Epidermal melanocyte (primary cell): ENCODE data around the gene OTUD5.

Experiments used
- DNase-seq: peaks from one replicate; pipeline ENCODE4 v3.0.0; 2011; ENCODE audit warnings: low spot score; ENCODE audit not compliant: insufficient read length

Gene OTUD5

DNA sequence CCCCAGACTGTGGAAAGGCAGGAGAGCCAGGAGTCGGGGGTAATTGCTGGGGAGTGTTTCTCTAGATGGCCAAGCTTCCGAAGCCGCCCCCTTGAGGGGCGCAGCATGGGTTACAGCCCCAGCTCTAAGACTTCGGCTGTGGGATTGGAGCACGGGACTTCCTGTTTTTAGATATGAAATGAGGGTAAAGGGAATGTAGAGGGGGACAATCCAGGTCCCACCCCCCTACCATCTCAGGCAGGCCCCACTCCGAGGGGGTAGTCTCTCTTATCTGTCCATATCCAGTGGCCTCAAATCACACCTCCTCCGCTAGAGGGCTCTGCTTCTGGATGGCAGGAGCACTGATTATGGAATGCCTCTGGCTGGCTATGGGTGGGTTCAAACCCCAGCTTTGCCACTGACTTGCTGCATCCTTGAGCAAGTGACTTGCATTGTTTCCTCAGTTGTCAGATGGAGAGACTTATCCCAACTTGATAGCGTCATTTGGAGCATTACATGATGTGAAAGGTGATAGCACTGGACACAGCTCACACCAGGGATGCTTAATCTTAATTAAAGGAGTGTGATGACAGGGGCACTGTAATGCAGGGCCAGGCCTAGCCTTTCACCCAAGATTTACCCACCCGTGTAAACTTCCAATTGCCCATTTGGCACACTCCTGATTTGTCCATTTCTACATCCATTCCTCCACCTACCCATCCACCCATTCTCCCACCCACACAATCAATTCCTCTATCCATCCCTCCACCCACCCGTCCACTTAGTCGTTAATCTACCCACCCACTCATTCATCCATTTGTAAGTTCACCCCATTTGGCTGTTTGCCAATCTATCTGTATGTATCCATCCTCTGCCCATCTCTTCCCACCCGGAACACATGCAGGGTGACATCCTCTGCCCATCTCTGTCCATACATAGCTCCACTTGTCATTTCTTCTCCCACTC, 15.1 kb upstream of the OTUD5 start:
- peak; percentile 31 for DNase-seq

DNA sequence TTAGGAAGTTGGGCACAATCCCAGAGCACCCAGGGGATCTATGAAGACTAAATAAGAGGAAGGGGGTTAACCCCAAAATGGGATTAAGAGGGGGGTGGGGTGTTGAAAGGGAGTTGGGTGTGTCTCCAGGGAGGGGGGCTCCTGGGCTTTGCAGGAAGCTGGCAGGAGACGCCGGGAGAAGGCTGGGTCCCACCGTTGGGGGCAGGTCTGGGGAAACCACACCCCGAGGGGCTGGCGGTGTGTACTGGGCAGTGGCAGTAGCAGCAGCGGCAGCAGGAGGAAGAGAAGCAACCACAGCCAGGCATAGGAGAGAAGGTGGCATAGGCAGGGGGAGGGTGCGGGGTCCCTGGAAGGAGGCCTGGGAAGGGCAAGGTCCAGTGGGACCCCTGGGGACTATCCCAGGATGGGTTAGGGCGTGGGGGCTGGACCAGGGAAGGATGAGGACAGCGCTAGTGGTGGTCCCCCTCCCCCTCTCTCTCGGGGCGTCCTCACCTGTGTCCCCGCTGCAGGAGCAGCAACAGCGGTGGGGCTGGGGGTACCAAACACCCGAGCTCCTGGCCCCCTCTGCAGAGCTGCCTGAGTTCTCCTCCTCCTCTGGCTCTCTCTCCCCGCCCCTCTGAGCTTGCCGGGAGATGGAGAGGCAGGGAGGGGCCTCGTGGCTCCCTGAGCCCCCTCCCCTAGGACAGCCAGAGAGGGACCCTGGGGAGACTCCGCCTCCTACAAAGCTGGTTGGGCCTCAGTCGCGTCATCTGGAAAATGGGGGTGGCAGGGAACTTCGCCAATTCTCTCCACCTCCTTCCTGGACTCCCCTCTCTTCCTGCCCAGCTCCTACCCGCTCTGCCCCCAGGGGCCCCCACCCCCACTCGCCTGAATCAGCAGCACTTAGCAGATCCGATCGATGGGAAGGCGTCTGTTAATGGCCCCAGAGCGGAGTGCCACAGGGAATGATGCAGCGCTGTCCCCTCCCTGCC, 14.1 kb upstream of the OTUD5 start, which contains the start of gene KCND1:
Gene KCND1 (minus strand): TSS at position 596 of the 971 bp plus-strand sequence. CDS start 1,573 bp downstream, outside the sequence.
- DNase-seq = peak; percentile 19

DNA sequence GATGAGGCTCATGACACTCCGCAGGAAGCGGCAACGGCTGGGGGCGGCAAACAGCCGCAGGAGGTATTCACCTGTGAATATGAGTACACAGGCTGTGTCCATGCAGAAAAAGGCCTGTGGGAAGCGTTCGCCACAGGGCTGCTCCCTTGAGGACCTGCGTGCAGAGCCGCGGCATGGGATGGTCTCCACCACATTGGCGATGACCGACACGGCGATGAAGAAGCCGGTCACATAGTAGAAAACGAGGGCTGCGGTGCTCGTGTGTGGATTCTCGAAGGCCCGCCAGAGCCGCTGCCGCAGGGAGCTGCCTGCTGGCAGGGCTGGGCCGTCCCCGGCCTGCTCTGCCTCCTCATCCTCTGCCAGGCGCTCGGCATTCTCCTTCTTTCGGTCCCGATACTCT, 12.1 kb upstream of the OTUD5 start:
- DNase-seq = no peak

DNA sequence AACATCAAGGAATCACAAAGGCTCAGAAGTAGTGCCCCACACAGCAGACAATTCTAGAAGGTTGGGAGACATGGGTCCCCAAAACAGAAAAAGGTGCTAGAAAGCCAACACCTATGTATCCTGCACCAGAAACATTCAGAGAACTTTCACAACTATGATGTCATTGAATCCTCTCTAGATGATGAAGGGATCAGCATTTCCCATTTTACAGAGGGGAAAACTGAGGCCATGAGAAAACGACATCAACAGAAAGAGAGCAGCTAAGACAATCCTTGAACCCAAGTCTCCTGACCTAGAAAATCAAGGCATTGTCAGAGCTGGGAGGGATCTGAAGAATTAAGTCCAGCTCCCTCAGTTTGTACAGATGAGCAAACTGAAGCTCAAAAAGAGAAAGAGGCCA, 11.0 kb upstream of the OTUD5 start:
- no peak for DNase-seq

DNA sequence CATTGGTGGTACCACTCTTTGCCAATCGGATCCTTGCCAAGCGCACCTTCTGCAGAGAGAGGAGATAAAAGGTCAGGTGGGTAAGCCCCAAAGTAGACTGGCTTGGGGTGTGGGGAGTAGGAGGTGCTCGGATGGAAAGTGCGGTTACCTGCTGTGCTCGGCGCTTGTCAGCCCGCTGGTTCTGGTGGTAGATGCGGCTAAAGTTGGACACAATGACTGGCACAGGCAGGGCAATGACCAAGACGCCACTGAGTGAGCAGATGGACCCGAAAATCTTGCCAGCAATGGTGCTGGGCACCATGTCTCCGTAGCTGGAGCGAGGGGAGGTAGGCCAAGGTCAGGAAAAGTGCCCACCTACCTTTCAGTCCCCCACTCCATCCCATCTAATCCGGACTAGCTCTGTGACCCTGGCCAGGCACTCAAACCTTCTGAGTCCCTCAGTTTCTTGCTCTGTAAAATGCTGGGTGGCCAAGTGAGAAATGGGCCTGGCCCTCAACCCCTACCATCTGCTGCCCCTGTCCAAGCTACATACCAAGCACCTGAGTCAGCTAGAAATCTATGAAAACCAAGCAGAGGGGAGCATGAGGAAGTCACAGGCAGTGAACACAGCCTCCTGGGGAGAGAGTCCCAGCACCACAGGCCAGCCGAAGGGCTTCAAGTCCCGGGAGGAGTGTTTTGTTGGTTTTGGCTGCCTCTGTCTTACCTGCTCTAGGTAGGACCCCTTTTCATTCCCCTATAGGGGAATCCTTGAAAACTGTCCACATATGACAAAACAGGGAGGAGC, 9.6 kb upstream of the OTUD5 start:
- no peak for DNase-seq

DNA sequence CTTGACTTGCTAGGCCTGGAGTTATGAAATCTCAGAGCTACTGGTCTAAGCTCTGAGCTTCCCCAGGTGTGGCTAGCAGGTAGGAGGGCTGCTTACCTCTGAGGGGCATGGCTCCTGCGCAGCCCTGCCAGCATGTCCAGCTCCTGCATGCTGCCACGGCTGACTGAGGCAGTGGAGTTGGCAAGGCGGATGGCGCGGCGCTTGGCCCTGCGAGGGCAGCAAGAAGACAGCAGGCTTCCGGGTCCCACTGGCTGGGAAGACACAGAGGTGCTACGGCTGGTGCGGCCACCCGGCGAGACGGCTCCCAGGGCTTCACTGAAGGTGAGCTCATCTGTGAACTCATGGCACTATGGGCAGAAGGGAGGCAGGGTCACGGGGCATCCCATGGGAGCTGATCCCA, 8.6 kb upstream of the OTUD5 start:
- DNase-seq = no peak

DNA sequence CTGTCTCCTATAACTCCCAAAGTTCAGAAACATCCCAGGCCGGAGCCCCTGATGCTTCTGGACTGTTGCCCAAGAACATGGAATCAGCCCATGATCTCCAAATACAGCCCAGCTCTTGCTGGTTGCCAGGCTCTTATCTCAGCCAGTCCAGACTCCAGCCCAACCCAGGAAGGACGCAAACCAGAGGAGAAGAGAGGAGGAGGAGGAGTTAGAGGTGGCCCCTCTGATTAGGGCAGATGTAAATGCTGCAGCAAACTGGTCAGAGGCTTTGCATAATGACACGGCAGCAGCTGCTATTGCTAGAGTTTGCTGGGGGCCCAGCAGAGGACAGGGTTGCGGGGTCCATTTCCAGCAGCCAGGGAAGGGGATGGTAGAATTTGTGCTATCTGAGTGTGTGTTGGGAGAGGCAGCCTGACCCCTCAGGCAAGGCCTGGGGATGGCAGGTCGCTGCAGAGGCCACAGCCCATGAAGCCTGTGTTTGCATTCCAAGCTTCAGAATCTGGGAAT, 4.2 kb upstream of the OTUD5 start:
- DNase-seq = no peak

DNA sequence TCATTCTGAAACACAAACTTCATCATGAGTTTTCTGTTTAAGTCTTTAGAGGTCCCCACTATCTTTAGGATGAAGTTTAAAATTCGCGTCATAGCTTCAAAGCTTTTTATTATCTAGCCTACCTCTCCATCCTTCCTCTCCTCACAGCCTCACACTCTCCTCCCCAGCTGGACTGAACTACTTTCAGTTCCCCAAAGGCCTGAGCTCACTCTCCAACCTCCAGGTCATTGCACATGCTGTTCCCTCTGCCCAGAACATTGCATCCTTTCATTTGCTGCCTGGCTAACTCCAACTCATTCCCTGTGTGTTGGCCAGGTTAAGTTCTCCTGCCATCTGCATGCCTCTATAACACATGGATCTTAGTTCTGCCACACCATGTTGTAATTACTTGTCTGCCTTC, 2.9 kb upstream of the OTUD5 start:
- DNase-seq = no peak

DNA sequence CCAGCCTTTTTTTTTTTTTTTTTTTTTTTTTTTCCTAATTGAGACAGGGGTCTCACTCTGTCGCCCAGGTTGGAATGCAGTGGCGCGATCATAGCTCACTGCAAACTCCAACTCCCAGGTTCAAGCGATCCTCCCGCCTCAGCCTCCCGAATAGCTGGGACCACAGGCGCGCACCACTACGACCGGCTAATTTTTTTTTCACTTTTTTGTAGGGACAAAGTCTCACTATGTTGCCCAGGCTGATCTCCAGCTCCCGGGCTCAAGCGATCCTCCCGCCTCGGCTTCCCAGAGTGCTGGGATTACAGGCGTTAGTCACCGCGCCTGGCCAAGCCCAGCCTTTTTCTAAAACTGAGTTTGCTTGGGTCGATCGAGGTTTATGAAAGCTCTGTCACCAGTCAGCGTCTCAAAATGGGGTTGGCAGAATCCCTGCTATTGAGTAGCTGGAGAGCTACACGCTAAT, 1.3 kb upstream of the OTUD5 start:
- no peak for DNase-seq

DNA sequence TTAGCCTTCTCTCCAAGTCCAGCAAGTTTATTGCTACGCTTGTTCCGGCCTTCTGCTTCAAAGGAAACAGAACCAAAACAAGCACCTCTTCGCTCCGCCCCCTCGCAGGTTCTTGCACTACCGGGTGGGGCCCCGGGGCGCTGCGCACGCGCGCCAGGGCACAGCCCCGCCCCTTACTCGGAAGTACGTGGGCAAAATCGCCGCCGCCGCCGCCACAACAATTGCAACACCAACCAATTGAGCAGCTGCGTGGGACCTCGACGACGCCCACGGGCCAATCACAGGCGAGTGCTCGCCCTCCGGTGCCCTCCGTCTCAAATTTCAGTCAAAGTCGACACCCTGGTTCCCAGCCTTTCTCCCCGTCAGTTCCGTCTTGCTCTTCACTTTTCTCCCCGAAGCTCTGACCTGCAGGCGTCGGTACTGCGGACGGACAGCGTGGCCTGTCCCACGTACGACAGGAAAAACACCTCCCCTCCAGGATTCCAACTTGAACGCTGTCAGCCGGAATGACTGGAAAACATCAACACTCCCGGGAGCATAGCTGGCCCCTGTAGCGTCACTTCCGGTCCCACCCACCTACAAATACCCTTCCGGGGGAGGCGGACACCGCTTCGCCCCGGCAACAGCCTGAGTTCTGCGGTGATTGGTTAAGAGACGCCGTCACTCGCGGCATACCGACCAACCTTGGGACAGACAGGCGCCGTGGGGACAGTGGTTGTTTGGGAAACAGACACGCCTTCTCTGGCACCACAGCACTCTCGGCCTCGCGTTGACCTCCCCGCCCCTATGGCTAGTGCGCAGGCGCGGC, 624 bp upstream of the OTUD5 start:
- peak; percentile 89 for DNase-seq

DNA sequence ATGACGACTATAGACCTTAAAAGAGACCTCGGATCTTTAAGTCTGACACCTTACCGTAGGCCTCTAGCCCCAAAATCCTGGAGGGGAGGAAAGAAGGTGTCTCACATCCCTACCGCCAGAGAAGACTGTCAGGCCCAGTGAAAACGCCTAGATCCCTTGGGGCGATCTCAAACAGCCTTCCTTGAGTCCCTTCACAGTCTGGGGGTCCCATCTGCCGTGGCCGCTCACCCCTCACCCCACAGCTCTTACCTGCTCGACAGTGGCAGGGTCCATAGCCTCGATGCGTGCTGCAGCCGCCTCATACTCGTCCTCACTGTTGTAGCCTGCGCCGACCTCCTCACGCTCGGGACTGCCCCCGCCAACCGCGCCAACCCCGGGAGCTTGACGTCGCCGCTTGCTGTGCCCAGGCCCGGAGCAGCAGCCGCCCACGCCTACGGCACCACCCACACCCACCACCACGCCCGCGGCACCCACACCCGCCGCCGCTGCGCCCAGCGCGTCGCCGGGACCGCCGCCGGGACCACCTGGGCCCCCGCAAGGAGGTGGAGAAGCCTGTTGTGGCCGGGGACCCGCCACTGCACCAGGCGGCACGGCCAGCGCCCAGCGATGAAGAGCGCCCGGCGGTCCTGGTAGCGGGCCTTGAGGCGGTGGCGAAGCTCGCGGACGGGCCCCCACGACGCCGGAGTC, 536 bp downstream of the OTUD5 start:
- DNase-seq = no peak

DNA sequence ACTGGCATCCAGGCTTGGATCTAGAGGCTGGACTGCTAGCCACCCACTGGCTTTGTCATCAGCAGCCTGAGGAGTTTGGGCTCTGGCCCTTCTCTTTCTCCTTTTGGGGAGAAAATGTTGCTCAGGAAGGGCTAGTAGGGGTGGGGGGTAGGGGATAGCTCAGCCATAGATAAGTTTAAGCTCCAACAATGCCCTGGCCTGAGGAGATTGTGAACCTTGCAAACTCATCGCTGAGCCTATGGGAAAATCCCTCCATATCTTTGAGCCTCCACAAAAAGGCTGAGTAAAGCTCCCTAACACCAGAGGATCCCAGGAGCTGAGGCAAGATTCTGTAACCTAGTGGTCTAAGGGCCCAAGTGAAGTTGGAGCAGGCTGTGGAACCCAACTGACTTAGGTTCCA, 8.8 kb downstream of the OTUD5 start:
- DNase-seq = no peak

DNA sequence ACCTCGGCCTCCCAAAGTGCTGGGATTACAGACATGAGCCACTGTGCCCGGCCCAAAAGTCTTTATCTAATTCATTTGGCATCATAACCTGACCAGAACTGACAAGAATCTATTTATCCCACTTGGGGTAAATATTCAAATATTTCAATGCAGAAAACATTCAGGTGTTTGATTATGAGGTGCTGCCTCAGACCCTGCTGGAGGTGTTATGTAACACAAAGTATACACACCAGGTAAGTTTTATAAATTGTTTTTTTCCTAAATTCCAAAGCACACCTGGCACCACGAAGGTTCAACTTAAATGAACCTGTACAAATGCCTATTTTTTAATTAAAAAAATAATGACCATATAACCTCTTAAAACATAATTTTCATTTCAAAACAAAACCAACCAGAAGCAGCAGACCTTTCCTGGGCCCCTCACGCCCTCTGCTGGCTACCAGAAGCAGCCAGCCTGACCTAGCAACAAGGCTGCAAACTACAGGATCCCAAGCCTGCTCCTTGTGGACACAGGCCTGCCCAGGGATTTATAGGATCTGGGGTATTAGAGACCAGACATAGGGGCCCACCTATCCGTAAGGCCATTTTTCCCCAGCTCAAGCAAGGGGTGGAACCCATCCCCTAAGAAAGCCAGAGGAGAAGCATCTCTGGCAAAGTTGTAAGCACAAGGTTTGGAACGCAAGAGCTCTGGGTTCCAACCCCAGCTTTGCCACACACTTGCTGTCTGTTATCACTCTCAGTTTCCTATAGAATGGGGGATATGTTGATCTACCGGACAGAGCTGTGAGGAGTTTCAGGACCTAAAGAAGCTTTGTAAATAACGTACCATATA, 11.7 kb downstream of the OTUD5 start:
- DNase-seq = peak; percentile 28

DNA sequence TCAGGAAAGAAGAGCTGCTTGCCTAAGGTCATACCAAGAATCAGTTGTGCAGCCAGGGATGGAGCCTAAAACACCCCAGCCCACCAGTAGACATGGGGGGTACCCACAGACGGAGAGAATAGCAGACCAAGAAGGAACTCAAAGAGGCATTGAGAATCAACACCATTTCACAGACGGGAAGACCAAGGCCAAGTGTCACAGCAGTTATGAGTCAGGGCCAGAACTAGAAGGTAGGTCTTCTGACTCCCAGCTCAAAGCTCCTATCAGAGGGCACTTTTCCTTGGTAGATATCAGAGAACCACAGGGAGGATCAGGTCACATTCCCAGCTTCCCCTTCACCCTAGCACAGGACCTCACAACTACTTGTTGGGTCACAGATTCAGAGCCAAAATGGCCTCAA, 14.5 kb downstream of the OTUD5 start:
- no peak for DNase-seq

DNA sequence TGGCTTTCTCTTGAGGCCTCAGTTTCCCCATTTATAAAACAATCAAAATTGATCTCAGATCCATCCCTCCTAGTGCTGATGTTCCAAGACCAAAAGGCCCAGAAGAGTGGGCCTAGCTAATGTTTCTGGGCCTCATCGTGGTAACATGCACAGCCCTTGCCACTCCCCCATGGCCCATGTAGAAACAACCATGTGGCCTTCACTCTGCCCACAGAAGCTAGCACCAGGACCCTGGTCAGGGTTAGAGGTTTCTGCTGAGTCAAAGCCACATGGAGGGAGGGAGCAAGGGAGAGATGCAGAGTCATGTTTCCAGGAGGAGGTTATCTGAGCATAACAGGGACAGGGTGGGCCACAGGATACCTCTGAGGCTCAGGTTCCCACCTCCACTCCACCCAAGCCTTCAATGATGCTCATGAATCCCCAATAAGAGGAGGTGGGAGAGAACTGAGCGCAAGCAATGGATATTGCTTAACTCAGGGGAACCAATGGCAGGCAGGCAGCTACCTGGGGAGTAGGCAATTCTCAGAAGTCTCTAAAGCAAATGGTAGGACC, 16.9 kb downstream of the OTUD5 start:
- no peak for DNase-seq

DNA sequence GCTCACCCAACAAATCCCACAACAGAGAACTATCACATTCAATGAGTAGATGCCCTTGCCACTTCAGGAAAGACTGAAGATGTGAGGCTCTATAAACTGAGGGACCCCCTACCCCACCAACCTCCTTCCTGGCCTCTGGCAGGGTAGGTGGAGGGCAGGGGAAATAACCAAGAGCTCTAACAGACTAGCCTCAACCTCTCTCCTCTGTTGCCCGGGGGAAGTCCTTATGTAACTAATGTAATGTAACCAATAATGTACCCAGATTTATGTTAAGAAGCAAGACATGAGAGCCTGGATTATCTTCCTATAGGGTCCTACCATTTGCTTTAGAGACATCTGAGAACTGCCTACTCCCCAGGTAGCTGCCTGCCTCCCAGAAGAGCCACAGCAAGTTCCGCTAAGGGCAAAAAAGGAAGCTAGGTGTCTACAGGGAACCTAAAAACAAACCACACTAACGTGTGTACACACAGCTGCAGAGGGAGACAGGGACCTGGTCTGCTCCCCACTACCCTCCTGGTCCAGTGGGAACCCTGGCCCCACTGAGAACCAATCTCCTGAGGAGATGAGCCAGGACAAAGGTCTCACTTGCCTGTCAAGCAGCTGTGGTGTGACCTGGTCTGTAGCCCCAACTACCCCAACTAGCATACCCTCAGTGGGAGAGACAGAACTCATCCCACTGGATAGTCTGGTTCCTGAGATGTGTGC, 17.7 kb downstream of the OTUD5 start:
- DNase-seq = no peak

DNA sequence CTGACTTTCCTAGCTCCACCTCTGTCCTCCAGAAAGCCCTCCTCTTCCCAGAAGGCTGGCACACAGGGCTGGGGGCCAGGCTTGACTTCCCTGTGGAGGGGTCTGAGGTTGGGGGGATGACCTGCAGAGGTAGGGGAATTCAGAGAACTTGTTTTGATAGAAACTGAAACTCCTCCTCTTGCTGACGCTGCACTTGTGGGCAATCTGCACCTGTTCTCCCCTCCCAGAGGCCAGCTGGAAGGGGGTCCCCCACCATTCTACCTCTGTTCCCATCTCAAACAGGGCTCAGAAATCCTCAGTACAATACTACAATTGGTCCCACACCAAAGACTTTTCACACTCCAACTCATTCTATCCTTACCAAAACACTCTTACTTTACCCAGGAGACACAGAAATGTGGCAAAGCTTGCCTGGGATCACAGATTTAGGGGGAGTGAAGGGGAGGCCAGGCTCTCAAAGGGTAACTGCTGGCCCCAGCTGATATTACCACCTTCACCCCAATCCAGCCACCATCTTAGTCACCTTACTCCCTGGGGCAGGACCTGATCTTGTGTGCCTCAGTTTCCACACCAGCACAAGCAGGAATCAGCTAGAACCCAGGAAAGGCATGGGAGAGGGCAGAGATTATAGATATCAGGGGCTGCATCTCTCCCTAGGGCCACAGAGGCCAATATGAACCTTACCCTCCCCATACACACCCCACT, 18.5 kb downstream of the OTUD5 start:
- DNase-seq = no peak
